Endometrial microvascular endothelial cells (primary cell): ENCODE data around the gene TLR1. TPM values are rescaled to one million over a fixed set of nuclear protein-coding genes. Genes with fewer than 3 reads are reported as not detected.

Experiments used
- in situ Hi-C: cut with HindIII; loops from 2 replicates; pipeline ENCODE4 v1.10.0; 2017; ENCODE audit warnings: low sequenced_read_pairs, low pct_unique_long_range_greater_than_20kb; ENCODE audit errors: inconsistent ontology term
- total RNA-seq: library from RNA; depleted of rRNA; stranded (reverse); fragments of >200 nt; gene quantifications from one replicate; pipeline ENCODE4 v1.2.3, GENCODE V29; 2015; ENCODE audit errors: inconsistent ontology term

The TLR1 gene, protein sequence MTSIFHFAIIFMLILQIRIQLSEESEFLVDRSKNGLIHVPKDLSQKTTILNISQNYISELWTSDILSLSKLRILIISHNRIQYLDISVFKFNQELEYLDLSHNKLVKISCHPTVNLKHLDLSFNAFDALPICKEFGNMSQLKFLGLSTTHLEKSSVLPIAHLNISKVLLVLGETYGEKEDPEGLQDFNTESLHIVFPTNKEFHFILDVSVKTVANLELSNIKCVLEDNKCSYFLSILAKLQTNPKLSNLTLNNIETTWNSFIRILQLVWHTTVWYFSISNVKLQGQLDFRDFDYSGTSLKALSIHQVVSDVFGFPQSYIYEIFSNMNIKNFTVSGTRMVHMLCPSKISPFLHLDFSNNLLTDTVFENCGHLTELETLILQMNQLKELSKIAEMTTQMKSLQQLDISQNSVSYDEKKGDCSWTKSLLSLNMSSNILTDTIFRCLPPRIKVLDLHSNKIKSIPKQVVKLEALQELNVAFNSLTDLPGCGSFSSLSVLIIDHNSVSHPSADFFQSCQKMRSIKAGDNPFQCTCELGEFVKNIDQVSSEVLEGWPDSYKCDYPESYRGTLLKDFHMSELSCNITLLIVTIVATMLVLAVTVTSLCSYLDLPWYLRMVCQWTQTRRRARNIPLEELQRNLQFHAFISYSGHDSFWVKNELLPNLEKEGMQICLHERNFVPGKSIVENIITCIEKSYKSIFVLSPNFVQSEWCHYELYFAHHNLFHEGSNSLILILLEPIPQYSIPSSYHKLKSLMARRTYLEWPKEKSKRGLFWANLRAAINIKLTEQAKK
- 2.7 TPM for total RNA-seq

DNA sequence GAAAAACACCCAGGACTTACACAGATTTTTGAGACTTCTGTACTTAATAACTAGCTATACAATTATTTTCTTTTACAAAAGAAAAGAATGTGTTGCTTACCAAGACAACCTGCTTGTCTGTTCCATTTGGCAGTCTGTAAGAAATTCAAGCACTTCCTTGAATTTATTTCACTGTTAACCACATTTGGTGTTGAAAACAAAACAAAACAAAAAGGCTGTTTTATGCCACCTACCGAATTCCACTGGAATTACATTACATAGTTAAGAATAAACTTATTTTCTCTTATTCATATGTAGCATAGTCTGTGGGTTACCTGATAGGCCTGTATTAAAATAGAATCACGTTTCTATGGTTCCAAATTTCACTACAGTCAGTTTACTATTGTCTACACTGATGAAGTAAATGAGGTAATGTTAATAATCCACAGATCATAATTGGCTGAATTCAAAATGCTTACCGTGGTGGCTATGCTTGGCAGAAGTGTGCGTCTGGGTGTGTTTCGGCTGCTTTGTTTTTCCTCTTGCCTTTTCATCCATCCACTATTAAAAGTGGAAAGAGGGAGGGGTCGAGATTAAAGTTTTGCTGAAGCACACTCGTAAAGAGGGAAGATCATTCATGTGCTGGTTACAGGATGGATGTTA lies at the start of gene TLR1:
Gene TLR1 (minus strand): TSS at position 138 of the 642 bp plus-strand sequence. CDS start 5,960 bp downstream, outside the sequence.
- in situ Hi-C loops = no loop called here

DNA sequence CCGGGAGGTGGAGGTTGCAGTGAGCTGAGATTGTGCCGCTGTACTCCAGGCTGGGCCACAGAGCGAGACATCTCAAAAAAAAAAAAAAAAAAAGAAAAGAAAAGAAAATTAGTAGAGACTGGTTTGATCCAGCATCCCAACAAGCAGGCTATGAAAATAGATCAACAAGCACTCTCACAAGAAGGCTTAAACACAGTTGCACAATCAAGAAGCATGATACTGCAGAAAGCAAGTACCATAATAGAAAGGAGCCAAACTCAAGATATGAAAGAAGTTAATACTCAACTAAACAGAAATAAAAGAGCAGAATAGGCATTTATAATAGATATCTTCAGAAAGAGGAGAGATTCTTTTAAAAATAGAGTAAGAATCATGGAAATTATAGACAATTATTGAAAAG lies 41.4 kb upstream of the TLR1 start:
- in situ Hi-C loops = no loop called here

GRCh38 chr4:38842994-38843393 lies 38.4 kb upstream of the TLR1 start:
- in situ Hi-C loops = no loop called here

GRCh38 chr4:38837849-38838248 lies 33.3 kb upstream of the TLR1 start:
- in situ Hi-C loops = no loop called here

- in situ Hi-C loops = no loop called here
These were observed 32.7 kb upstream of the TLR1 start for GRCh38 chr4:38837334-38837733.

DNA sequence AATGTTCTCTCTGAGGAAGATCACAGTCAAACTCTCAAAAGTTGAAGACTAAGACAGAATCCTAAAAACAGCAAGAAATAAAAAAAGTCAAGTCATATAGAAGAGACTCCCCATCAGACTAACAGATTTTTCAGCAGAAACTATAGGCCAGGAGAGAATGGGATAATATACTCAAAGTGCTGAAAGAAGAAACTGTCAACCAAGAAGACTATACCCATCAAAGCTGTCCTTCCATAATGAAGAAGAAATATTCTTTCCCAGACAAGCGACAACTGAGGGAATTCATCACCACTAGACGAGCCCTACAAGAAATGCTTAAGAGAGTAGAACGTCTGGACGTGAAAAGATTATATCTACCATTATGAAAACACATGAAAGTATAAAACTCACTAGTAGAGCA lies 30.0 kb upstream of the TLR1 start:
- in situ Hi-C loops = no loop called here

- in situ Hi-C loops = no loop called here
These were observed 28.3 kb upstream of the TLR1 start for GRCh38 chr4:38832624-38833528.

- in situ Hi-C loops = no loop called here
These were observed 27.6 kb upstream of the TLR1 start for GRCh38 chr4:38832206-38832605.

DNA sequence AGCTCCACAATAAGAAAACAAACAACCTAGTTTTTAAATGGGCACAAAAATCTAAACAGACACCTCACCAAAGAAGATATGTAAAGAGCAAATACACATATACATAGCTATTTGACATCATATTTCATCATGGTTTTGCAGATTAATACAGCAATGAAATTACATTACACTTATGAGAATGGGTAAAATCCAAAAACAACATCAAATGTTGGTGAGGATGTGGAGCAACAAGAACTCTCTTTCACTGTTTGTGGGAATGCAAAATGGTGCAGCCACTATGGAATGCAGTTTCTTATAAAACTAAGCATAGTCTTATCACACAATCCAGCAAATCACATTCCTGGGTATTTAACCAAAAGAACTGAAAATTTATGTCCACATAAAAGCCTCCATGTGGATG lies 27.1 kb upstream of the TLR1 start:
- in situ Hi-C loops = no loop called here

DNA sequence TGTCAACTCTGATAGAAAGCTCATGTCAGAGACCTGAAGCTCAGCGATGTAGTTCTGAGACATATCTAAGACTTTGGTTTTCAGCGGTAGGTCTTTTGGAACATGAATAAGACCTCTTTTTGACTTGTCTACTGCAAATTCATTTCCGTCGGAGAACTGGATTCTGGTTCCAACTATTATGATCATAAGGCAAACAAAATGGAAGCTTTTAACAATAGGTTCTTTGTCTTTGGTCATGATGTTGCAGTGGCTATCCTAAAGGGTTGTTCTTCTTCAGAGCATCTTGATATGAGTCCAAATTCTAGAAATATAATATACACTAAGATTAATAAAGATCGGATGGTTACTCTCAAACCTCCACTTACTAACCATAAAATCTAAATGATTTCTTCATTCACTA lies 24.6 kb upstream of the TLR1 start:
- in situ Hi-C loops = no loop called here

GRCh38 chr4:38823766-38824165 lies 19.2 kb upstream of the TLR1 start:
- in situ Hi-C loops = no loop called here

- in situ Hi-C loops = no loop called here
These were observed 18.2 kb upstream of the TLR1 start for GRCh38 chr4:38822748-38823303.

GRCh38 chr4:38821739-38822138 lies 17.1 kb upstream of the TLR1 start:
- in situ Hi-C loops = no loop called here

DNA sequence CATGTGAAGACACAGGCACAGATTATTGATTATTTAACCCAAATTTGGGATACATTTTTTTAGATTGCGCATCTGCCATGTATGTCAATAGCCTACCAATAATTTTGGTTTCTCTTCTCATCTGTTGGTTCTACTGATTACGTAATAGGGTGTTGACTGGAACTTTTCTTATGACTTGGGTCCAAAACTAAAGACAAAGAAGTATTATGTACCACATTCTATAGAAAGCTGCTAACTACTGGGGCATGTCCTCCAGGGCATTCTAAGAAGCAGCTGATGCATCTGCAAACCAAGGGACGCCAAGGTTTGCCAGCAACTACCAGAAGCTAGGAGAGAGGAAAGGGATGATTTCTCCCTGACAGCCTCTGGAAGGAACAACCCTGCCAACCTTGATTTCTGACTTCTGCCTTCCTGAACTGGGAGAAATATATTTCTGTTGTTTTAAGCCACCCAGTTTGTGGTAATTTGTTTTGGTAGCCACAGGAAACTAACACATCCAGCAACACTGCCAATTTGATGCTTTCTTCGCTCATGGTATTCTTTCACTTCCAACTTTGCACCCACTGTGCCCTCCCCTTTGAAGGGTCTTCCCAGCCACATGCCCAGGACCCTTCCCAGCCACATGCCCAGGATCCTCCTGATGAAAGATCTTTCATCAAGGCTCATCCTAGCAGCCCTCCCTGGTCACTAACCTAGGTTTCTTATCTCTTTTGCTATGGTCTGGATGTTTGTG lies 15.9 kb upstream of the TLR1 start:
- in situ Hi-C loops = no loop called here

GRCh38 chr4:38819569-38819968 lies 15.0 kb upstream of the TLR1 start:
- in situ Hi-C loops = no loop called here

DNA sequence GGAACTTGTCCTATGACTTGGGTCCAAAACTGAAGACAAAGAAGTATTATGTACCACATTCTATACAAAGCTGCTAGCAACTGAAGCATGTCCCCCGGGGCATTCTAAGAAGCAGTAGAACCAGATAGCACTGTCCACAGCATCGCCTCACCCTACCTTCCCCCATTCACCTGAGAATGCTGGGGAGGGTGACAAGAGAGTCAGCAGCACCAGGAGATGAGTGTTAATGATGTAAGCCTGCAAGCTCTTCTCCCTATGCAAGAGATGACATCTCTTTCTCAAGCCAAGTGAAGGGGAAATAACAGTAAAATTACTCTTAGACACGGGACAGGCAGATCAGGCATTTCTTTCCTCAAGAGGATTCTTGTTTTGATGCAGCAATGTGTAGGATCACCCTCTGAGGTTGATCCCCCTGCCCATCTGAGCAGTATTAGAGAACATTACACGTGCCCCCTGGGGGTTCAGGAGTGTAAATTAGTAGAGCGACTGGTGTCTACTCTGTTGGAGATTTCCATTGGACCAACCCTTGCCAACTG lies 13.9 kb upstream of the TLR1 start:
- in situ Hi-C loops = no loop called here

DNA sequence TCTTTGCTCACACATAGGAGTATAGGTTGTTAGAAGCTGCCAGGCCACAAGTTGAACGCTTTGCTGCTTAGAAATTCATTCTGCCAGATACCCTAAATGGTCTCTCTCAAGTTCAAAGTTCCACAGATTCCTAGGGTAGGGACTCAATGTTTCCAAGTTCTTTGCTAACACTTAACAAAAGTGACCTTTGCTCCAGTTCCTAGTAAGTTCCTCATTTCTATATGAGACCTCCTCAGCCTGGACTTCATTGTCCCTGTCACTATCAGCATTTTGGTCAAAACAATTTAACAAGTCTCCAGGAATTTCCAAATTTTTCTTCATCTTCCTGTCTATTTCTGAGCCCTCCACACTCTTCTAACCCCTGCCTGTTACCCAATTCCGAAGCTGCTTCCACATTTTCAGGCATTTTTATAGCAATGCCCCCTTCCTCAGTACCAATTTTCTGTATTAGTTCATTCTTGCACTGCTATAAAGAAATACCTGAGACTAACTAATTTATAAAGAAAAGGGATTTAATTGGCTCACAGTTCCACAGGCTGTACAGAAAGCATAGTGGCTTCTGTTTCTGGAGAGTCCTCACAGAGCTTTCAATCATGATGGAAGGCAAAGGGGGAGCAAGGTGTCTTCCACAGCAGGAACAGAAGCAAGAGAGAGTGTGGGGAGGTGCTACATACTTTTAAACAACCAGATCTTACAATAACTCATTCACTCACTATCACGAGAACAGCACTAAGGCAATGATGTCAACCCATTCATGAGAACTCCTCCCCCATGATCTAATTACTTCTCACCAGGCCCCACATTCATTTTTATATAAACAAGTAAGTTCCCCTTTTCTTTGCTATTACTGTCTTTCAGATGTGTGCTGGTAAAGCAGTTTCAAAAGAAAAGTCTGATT lies 11.5 kb upstream of the TLR1 start:
- in situ Hi-C loops = no loop called here
